ENCODE results near the gene ZMPSTE24.

Gene ZMPSTE24

DNA sequence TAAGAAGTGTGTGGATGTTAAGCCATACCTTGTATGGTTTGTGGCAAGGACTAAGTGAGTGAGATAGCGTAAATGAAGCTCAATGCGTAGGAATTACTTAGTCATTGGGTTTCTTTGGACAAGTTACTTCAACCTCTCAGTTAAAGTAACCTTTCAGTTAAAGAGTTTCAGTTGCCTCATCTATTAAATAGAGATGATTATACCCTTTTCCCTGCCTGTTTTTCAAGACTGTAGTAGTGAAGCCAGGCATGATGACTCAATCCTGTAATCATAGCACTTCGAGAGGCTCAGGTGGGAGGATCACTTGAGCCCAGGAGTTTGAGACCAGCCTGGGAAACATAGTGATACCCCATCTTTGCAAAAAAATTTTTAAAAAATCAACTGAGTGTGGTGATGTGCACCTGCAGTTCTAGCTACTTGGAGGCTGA is 6.3 kb downstream of the ZMPSTE24 start:
- DNase-seq (ENCODE audit: low spot score), result no peak

DNA sequence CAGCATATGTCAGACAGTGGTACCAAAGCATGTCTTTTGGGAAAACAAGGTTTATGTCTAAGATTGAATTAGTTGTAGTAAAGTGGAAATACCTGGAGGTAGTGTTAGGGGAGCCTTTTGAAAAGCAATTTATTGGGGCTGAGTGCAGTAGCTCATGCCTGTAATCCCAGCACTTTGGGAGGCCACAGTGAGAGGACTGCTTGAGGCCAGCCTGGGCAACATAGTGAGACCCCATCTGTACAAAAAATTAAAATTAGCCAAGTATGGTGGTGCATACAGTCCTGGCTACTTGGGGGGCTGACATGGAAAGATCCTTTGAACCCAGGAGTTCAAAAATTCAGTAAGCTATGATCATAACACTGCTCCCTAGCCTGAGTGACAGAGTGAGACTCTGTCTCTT is 7.3 kb downstream of the ZMPSTE24 start:
- DNase-seq (ENCODE audit: low spot score), result no peak

DNA sequence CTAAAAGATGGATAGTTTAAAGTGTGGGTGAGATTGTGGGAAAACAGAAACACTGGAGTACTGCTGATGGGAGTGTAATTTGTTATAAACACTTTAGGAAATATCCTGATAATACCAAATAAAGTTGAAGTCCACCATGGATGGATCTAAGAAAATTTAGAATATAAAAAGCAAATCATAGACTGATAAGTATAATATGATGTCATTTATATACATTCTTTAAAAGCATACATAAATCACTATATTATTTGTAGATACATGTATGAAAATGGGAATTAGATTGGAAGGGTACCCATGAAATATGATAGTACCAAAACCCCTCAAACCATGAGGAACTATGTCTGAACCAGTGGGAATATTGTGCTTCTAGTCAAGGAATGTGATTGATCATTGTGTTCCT is 7.9 kb downstream of the ZMPSTE24 start:
- no peak for DNase-seq (ENCODE audit: low spot score)

DNA sequence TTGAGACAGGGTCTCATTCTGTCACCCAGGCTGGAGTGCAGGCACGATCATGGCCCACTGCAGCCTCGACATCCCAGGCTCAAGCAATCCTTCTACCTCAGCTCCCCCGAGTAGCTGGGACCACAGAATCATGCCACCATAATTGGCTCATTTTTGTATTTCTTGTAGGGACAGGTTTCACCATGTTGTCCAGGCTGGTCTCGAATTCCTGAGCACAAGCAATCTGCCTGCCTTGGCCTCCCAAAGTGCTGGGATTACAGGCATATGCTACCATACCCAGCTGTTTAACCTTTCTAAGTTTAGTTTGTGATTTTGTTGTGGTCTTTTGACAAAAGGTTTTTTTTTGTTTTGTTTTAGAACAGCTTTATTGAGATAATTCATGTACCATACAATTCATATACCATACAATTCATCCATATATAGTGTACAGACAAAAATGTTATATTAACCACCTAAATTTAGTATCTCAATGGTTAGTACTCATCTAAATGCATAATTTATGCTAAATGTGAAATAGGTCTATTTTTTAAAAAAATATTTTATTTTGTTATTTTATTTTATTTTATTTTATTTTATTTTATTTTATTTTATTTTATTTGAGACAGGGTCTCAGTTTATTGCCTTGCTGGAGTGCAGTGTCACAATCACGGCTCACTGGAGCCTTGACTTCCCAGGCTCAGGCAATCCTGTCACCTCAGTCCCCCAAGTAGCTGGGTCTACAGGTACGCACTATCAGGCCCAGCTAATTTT is 8.9 kb downstream of the ZMPSTE24 start:
- DNase-seq (ENCODE audit: low spot score), result no peak

DNA sequence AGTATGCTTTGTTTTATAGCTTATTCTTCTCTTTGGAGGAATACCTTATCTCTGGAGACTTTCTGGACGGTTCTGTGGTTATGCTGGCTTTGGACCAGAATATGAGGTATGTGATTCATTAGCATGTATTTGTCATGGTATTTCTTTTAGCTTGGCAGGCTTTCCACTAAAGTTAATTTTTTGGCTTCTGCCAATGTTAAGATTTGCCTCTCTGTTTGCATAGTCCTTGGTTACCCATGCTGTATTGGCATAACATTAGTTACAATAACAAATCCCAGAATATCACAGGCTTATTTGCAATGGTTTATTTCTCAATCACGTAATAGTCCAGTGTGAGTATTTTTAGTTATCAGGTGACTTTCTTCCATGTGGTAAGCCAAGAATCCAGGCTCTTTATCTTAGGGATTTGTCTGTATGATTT is 9.7 kb downstream of the ZMPSTE24 start:
- no peak for DNase-seq (ENCODE audit: low spot score)

DNA sequence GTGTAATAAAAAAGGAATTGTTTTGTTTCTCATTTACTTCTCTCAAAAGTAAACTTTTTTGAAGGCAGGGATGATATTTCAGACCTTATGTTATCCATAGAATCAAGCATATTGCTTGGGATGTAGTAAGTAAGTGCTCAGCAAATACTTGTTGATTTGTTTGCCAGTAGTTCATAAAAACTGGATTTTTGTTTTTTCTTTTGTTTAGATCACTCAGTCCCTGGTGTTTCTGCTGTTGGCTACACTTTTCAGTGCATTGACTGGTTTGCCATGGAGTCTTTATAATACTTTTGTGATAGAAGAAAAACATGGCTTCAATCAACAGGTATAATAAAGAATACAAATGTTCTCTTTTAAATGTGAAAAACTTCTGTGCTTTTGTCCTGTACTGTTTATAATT is 10.2 kb downstream of the ZMPSTE24 start:
- no peak for DNase-seq (ENCODE audit: low spot score)

DNA sequence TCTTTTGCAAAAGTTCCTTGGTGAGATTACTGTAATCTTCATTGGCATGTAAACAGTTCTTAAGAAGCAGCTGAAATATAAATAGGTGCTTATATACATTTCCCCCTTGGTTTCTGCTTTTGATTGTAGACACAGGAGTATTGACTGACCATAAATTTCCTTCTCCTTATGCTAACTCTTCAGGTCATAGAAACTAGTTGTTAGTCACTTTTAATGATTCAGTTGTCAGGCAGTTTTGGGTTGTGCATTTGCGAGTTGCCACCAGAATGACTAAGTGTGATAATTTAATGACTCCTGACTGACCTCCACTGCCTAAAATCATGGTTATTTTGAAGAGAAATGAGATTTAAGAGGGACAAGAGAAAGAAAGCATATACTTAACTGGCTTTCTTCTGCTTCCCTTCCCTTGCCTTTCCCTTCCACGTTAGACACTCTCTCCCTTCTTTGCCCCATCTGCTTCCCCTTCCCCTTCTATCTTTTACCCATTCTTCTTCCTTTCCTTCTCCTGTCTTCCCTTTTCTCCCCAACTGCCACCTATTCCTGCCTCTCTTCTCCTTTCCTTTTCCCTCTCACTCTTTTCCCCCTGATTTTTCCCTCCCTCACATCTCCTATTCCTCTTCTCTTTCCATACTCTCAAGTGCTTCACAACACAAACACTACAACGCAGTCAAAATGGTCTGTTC is 12.3 kb downstream of the ZMPSTE24 start:
- DNase-seq (ENCODE audit: low spot score), result no peak

DNA sequence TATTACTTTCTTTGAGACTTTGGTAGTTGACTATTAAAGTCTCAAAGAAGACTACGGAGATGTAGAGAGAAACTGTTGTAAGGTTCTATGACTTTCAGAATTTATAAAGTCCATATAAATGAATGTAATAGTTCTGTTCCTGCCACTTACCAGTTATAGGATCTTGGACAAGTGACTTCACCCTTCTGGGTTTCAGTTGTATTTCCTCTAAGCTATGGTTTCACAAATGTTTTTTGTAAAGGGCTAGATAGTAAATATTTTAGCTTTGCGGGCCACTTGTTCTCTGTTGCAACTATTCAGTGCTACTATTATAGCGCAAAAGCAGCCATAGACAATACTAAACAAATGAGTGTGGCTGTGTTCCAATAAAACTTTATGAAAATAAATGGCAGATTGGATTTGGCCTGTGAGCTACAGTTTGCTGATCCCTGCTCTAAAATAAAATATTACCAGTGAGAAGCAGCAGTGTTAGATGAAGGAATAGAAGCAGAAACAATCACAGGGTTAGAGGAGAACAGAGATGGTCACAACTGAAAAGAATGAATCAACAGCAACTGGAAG is 14.7 kb downstream of the ZMPSTE24 start:
- DNase-seq (ENCODE audit: low spot score), result no peak

DNA sequence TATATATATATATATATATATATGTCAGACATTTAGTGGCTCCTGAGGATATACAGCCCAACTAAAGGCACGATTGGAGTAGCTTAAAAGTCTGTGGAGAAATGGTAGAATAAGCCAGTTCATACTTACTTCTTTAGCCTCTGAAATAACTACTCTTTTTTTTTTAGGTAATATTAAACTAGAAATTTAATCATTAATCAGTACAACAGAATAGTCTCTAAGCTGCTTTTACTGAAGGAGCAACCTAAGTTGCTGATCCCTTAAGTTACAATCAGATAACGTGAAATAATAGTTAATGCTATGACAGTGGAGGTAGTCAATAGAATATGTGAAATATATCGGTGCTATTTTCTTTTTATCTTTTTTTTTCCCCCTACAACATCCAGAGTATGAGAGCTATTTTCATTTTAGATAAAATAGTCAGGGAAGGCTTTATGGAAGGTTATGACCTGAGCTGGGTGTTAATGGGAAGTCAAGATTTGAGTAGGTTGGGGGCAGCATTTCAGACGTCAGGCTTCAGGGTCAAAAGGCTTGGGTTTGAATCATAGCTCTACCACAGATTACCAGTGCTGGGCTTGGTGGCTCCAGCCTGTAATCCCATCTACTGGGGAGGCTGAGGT is 15.6 kb downstream of the ZMPSTE24 start:
- no peak for DNase-seq (ENCODE audit: low spot score)

DNA sequence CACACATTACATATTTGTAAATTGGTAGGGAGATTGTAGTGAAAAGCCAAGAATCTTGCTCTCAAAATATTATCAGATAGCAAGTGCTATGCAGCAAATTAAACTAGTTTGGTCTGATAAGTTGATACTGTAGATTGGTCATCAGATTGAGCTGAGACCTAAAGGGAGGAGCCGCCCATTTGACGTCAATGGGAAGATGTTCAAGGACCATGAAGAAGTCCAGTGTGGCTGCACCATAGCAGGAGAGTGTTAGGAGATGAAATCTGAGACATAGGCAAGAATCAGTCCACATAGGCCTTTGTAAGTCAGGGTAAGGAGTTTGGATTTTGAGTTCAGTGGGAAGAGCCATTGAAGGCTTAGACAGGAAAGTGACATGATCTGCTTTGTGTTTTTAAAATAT is 16.3 kb downstream of the ZMPSTE24 start:
- DNase-seq (ENCODE audit: low spot score), result no peak

DNA sequence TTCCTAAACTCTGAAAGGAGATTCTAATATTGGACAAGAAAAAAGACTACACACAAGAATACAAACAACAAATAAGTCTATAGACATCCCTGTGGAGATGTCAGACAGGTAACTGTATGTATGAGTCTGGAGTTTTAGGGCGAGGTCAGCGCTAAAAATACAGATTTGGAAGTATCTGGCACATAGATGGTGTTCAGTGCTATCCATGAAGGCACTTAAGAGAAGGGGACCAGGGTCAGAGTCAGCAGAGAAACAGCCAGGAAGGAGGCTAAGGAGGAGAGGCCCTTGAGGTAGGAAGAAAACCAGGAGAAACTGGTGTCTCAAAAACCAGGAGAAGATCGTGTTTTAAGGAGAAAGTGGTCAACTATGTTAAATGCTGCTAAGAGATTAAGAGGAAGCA is 18.1 kb downstream of the ZMPSTE24 start:
- DNase-seq (ENCODE audit: low spot score), result no peak

DNA sequence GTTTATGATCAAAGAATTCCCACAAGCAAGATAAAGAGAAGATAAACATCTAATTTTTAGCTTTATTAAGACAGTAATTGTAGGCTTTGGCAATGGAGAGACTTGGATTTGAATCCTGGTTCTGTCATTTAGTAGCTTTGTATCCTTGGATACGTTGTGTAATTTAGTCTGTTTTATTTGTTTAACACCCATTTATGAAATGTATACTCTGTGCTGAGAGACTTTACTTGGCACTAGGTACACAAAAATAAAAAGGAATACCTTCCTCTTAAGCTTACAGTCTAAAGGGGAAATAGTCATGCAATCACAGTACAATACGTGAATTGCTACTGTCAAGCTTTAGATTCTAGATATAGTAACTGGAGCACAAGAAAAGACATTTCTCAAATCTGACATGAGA is 23.8 kb downstream of the ZMPSTE24 start:
- no peak for DNase-seq (ENCODE audit: low spot score)

DNA sequence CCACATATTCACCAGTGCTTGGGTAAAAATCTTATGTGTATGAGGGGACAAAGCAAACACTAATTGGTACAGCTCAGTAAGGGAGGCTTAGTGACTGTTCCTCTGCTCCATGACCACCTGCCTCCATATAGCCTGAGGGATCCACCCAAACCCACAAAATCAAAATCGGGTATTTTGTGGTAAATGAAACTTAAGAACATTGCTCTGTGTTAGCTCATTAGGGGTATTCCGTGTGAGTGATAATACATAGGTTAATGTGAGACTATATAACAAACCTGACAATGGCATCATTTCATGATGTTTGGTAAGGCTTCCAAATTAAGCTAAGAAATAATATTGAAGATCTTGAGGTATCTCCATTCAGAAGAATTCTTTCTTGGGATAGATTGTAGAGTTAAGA is 33.3 kb downstream of the ZMPSTE24 start:
- no peak for DNase-seq (ENCODE audit: low spot score)

DNA sequence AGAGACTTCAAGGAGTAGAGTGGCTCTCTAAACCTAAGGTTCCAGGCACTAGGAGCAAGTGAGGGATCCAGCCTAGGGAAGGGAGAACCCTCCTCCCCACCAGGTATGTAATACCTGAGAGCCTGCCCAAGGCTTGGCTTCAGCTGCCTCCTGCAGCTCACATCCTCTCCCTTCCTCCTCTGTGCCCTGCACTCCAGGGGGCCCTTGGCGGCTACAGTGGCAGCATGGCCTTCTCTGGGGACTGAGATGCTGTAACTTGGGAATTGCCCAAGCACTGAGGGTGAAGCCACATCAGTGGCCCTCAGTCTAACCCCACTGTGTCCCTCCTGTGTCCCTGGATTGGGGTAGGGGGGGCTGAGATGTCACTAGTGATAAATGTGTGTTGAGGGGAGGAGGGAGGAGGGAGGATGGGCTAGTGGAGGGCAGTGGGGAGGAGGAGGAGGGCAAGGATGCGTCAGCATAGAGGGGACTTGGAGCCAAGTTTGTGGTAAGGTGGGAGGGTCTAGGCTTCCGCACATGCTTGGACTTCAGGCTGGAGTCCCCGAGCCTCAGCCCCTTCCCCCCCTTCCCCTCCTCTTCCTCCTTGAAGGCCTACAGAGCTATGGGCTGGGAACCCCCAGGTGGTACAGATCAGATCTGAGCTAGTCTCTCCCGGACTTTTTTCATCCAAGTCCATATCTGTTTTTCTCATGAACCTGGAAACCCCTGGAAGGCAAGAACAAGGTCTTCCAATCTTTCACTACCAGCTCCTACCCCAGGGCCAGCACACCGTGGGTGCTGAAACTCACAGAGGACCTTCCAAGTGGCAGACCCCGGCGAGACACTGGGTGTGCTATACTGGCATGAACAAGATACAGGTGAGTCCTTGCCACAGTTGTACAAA is 41.6 kb downstream of the ZMPSTE24 start:
- DNase-seq (ENCODE audit: low spot score), result no peak

DNA sequence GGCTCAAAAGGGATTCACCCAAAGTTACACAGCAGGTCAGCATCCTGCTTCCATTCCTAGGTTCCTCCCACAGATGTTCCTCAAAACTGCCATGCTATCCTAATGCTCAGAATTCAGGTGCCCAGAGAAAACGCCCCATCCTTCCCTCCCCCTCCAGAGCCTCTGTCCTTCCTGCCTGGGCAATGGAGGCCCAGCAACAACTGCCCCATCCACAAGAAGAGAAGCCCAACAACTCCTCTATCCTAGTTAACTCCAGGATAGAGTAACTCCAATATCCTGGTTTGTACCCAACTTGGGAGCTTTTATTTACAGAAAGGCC is 42.2 kb downstream of the ZMPSTE24 start:
- DNase-seq (ENCODE audit: low spot score), result no peak

DNA sequence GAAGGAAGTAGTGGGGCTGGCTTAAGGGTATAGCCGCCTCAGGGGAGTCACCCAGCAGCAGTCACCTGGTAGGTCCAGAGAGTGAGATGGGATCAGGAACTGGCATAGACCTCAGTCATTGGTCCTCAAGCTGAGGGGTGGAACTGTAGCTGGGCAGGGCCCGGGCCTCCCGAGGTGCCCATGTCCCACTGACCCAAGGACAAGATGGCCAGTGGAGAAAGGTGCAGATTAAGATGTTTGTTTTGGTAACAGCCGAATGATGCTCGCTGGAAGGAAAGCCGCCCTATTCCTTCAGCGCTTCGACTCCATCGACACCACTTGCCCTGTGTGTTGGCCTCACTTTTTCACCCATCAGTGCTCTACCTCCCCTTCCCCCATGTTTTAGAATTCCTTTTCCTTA is 42.6 kb downstream of the ZMPSTE24 start:
- DNase-seq (ENCODE audit: low spot score), result no peak

DNA sequence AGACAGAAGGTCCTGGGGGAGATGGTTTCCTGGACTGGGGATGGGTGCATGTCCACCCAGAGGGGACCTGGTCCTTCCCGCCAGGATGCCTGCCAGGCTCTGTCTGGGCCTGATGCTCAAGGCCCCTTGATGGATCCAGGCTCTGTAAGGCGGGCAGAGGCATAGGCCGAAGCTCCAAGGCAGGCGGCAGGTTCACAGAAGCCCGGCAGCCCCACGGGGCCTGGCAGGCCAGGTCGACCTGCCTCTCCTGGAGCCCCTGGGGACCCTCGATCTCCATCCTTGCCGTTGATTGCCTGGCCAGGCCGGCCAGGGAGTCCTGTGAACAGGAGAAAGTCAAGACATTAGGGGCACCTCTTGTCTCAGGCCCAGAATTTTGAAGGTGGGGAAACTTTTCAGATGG is 43.0 kb downstream of the ZMPSTE24 start:
- DNase-seq (ENCODE audit: low spot score), result no peak

DNA sequence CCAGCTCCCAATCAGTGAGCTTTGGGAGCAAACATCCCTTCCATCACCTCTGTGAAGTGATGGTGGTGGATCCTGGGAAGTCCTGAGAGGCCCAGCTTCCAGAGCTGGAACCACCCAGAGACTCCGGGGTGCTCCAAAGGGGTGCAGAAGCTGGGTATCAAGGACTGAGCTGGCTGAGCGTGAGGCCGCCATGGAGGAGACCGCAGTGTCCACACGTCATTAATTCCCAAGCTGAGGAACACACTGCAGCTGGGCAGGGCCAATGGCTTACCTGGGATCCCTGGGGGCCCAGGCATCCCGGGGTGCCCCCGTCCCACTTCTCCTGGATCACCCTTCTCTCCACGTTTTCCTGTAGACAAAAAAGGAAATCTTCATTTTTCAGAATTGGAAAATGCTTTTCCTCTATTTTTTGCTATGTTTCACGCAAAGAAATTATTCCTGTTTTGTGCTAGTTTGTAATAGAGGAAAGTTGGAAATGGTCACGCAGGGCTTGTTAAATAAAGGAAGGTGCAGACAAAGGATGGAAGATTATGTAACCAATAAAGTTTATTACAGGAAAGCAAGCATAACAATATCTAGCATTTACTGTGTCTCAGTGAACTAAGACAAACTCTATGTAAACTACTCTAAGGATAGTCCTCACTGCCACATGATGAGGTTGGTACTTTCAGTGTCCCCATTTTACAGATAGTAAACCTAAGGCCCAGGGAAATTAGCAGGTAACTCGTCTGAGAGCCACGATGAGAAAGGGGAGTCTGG is 43.7 kb downstream of the ZMPSTE24 start:
- no peak for DNase-seq (ENCODE audit: low spot score)

DNA sequence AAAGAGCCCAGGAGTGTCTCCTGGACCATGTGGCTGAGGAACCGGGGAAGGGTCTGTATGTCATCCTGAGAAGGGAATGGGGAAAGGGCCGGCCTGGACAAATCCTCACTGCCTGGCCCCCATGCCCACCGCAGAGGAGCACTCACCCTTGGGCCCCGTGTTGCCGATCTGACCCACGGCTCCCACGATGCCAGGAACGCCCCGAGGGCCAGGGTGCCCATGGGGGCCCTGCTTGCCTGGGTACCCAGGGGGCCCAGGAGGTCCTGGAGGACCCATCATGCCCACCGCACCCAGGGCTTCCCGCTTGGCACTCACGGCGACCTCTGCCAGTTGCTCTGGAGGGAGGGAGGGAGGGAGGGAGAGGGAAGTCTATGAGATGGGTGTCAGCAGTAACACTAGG is 44.4 kb downstream of the ZMPSTE24 start:
- no peak for DNase-seq (ENCODE audit: low spot score)

DNA sequence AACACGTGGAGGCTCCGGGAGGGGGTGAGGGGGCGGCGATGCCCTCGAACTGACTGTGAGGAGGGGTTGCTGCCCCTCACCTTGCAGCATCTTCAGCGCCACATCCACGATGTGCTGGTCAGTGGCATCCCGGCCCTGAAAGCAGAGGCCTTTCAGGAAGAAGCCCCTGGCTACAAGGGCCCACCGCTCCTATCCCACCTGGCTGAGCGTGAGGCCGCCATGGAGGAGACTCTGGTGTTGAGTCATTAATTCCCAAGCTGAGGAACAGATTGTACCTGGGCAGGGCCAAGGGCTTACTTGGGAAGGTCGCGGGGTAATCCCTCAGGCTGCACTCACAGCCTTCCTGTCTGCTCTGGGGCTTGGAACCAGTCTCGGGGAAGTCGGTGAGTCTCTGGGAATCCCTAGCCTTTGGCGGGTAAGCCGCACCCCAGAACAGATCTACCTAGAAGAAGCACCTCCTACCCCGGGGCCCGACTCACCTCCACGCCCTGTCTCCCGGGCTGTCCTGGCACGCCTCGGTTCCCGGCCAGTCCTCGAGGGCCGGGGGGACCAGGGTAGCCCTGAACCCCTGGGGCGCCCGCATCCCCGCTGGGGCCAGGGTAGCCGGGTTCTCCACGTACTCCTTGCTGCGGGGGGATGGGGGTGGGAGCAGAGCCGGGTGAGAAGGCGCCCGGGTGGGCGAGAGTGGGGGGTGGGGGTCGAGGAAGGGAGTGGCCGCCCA is 45.2 kb downstream of the ZMPSTE24 start:
- no peak for DNase-seq (ENCODE audit: low spot score)

DNA sequence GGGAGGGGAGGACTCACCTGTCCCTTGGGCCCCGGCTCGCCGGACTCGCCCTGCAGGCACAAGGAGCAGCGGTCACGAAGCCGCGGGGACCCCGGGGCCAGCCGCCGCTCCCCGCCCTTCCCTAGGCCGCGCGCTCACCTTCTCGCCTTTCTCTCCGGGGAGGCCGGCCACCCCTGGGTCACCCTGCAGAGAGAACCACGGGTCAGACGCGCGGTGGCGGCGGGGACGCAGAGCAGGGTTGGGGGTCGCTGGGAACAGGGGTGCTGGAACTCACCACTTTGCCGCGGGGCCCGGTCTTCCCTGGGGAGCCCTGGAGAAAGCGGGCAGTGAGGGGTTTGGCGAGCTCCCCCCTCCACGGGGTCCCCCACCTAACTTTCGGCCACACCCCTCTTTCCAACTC is 45.8 kb downstream of the ZMPSTE24 start:
- no peak for DNase-seq (ENCODE audit: low spot score)
